PC-9 (cell line): Measurements from ENCODE around the gene TNIK. TPM values are rescaled to one million over a fixed set of nuclear protein-coding genes. Genes with fewer than 3 reads are reported as not detected.
A peak's percentile ranks its signal among the peaks of the same experiment; 100 is the strongest.

ENCODE experiments used
- BruUV-seq: library from RNA; stranded (reverse); fragments of 400-500 nt; replicated peaks from 2 replicates; lab custom pipeline; 2021; lab: Mats Ljungman, UMichigan
- CTCF ChIA-PET: fragments of 300-600 bp; sonication (Branson Sonifier 250); formaldehyde crosslinking; loops from one replicate; lab custom pipeline; 2022; ENCODE audit warnings: antibody characterized with exemption; lab: Charles Lee
- POLR2A ChIA-PET: fragments of 300-600 bp; sonication (Branson Sonifier 250); formaldehyde crosslinking; loops from one replicate; lab custom pipeline; 2022; ENCODE audit warnings: antibody characterized with exemption; ENCODE audit not compliant: unreplicated experiment; lab: Charles Lee
- DNase-seq, 2 experiments: peaks; one replicate each; pipeline versions ENCODE4 v3.0.0 to v3.0.0-alpha.2; 2015 to 2022; ENCODE audit warnings: mixed read lengths in 1 of 2
- H2AFZ ChIP-seq: fragments of 200-600 bp; sonication (generic); 2 replicates; pipeline ENCODE4 v1.8.1; 2017; ENCODE audit warnings: antibody characterized with exemption
- H3F3A ChIP-seq: fragments of 200-600 bp; sonication (generic); 2 replicates; pipeline ENCODE4 v1.8.1; 2017; ENCODE audit warnings: antibody characterized with exemption, mild to moderate bottlenecking, low read depth; ENCODE audit not compliant: insufficient read depth
- H3K27ac ChIP-seq: fragments of 200-600 bp; sonication (generic); 2 replicates; pipeline ENCODE4 v1.6.1; 2016; ENCODE audit warnings: mixed run types
- H3K27me3 ChIP-seq: fragments of 200-600 bp; sonication (generic); 2 replicates; pipeline ENCODE4 v1.6.1; 2016; ENCODE audit warnings: low read depth, mixed run types; ENCODE audit not compliant: insufficient read depth
- H3K36me3 ChIP-seq: fragments of 200-600 bp; sonication (generic); 2 replicates; pipeline ENCODE4 v1.6.1; 2016; ENCODE audit warnings: low read depth, mixed run types
- H3K4me1 ChIP-seq: fragments of 200-600 bp; sonication (generic); replicated peaks from 2 replicates; pipeline ENCODE4 v1.6.1; 2016; ENCODE audit warnings: mixed run types; ENCODE audit not compliant: insufficient read depth
- H3K4me2 ChIP-seq: fragments of 200-600 bp; sonication (generic); 2 replicates; pipeline ENCODE4 v1.6.1; 2017; ENCODE audit warnings: mixed run types
- H3K4me3 ChIP-seq: fragments of 200-600 bp; sonication (generic); 2 replicates; pipeline ENCODE4 v1.6.1; 2016; ENCODE audit warnings: mixed run types
- H3K79me2 ChIP-seq: fragments of 200-600 bp; sonication (generic); 2 replicates; pipeline ENCODE4 v1.6.1; 2017; ENCODE audit warnings: low read depth, mixed run types
- H3K9me2 ChIP-seq: fragments of 200-600 bp; sonication (generic); 2 replicates; pipeline ENCODE4 v1.8.1; 2017; ENCODE audit warnings: mild to moderate bottlenecking; ENCODE audit not compliant: insufficient read depth
- H3K9me3 ChIP-seq: fragments of 200-600 bp; sonication (generic); 2 replicates; pipeline ENCODE4 v1.8.1; 2016; ENCODE audit warnings: low read depth; ENCODE audit not compliant: insufficient read depth
- H4K20me1 ChIP-seq: fragments of 200-600 bp; sonication (generic); 2 replicates; pipeline ENCODE4 v1.8.1; 2017; ENCODE audit not compliant: insufficient read depth
- CTCF ChIP-seq: fragments of 200-600 bp; sonication (generic); conservative IDR thresholded peaks from 2 replicates; pipeline ENCODE4 v1.6.1; 2017; ENCODE audit warnings: mixed run types, antibody characterized with exemption, mild to moderate bottlenecking, moderate library complexity
- EZH2 ChIP-seq: fragments of 200-600 bp; sonication (generic); IDR thresholded peaks from 2 replicates; pipeline ENCODE4 v1.8.0; 2017; ENCODE audit warnings: antibody characterized with exemption, low read depth
- intact Hi-C: fragments of 100-400 bp; cut with micrococcal nuclease; formaldehyde crosslinking; loops from one replicate; pipeline ENCODE4 v1.10.0; 2022; ENCODE audit not compliant: unreplicated experiment
- total RNA-seq: library from RNA; stranded (reverse); gene quantifications from 2 replicates; pipeline ENCODE4 v1.2.3, GENCODE V29; 2021

The TNIK gene
- total RNA-seq, 1 experiment from 2014 or later = 30.7 TPM

GRCh38 chr3:171260899-171261298 lies 199.3 kb downstream of the TNIK start:
- Histone ChIP-seq H3K27me3 (no peaks in the 10 kb centered on the region), H3K9me2 (no peaks in the 10 kb centered on the region), H3K36me3 (no peaks in the 10 kb centered on the region), H3K9me3 (no peaks in the 10 kb centered on the region; the same call in 1 of the 2 replicates), H3K4me3 (peak overlapping the region; percentile 35; the same call in 1 of the 2 replicates), H3K79me2 (peaks cover 38% of the 10 kb centered on the region), H3F3A (peaks cover 36% of the 10 kb centered on the region), H3K4me2 (peak overlapping the region; percentile 69), H2AFZ (peak overlapping the region; percentile 59; the same call in 1 of the 2 replicates), H3K27ac (peak overlapping the region; percentile 90), H3K4me1 (peaks cover 58% of the 10 kb centered on the region), H4K20me1 (no peaks in the 10 kb centered on the region)
- ChIA-PET CTCF (no interaction called here), POLR2A (no interaction called here)
- TF ChIP-seq EZH2 = no peak
- TF ChIP-seq CTCF = no peak
- peak in 1 of 2 experiments; percentile 54 for DNase-seq
- BruUV-seq = TSS peak; percentile 78
- intact Hi-C loops = loop anchor here (2.0 kb wide), 1 partner anchor 68 kb away; no protein-coding TSS in a partner anchor

- Histone ChIP-seq H2AFZ (no peak overlapping the region), H3K27me3 (no peaks in the 10 kb centered on the region), H3K9me3 (no peaks in the 10 kb centered on the region; the same call in 1 of the 2 replicates), H3K4me1 (peaks cover 62% of the 10 kb centered on the region), H3K36me3 (no peaks in the 10 kb centered on the region), H3K79me2 (peaks cover 38% of the 10 kb centered on the region), H3F3A (peaks cover 40% of the 10 kb centered on the region), H4K20me1 (no peaks in the 10 kb centered on the region), H3K4me3 (no peak overlapping the region), H3K4me2 (peak overlapping the region; percentile 69), H3K27ac (peak overlapping the region; percentile 90), H3K9me2 (no peaks in the 10 kb centered on the region)
- ChIA-PET CTCF (no interaction called here), POLR2A (no interaction called here)
- intact Hi-C loops = loop anchor here (2.0 kb wide), 1 partner anchor 68 kb away; no protein-coding TSS in a partner anchor
- BruUV-seq = no TSS peak
- TF ChIP-seq CTCF (no peak), EZH2 (no peak)
- DNase-seq = no peak
Observed at GRCh38 chr3:171260466-171260865, 199.7 kb downstream of the TNIK start.

GRCh38 chr3:171258316-171258715 lies 201.9 kb downstream of the TNIK start:
- TF ChIP-seq EZH2 = no peak
- Histone ChIP-seq H3K4me3 (no peak overlapping the region), H3K36me3 (no peaks in the 10 kb centered on the region), H4K20me1 (no peaks in the 10 kb centered on the region), H3K9me2 (no peaks in the 10 kb centered on the region), H3K9me3 (no peaks in the 10 kb centered on the region; the same call in 1 of the 2 replicates), H3F3A (peaks cover 43% of the 10 kb centered on the region), H3K4me2 (peak overlapping the region; percentile 15), H3K27ac (no peak overlapping the region), H3K27me3 (no peaks in the 10 kb centered on the region), H3K4me1 (peaks cover 67% of the 10 kb centered on the region), H2AFZ (no peak overlapping the region), H3K79me2 (peaks cover 38% of the 10 kb centered on the region)
- CTCF ChIA-PET = interaction anchor here (0.9 kb wide), 1 partner anchor 90 kb away, joined by 3 read pairs; no protein-coding TSS in a partner anchor
- BruUV-seq = no TSS peak
- DNase-seq = peak; percentile 24 to 75
- intact Hi-C loops = no loop called here
- POLR2A ChIA-PET = interaction anchor here (0.6 to 0.7 kb wide), 3 partner anchors 9 to 1402 kb away, joined by 3 to 7 read pairs (median 5); no protein-coding TSS in a partner anchor
